Keratinocyte (primary cell): Measurements from ENCODE around the gene MID1.

Experiments
- CTCF ChIP-seq, 3 experiments: IDR thresholded peaks in 1 of 3; conservative IDR thresholded peaks in 1 of 3; optimal IDR thresholded peaks in 1 of 3; 2 replicates in 2 of 3; 3 replicates in 1 of 3; pipeline versions ENCODE3 to v1.5.1; 2011; ENCODE audit warnings: low read length in 3 of 3, mild to moderate bottlenecking in 3 of 3, moderate library complexity in 2 of 3, control low read depth in 1 of 3, inconsistent platforms in 1 of 3; ENCODE audit not compliant: insufficient read depth in 2 of 3; ENCODE audit errors: extremely low read depth in 1 of 3
- EZH2 ChIP-seq: IDR thresholded peaks from one replicate; pipeline ENCODE4 v1.6.1; 2012; ENCODE audit warnings: inconsistent platforms, mild to moderate bottlenecking, low read length, moderate library complexity

GRCh38 chrX:10450229-10450958, 170.0 kb downstream of the MID1 start:
- TF ChIP-seq CTCF (optimal IDR thresholded peaks at IDR 0.05 in 1 of 3, IDR thresholded peaks at IDR 0.05 in 1 of 3, conservative IDR thresholded peaks at IDR 0.05 in 1 of 3; ENCODE audit: extremely low read depth in 1 of 3, insufficient read depth in 2 of 3, low read length in 3 of 3) (no peak), EZH2 (no peak)
